OCI-M2 (cell line): Measurements from ENCODE around the gene IGSF9.

ENCODE experiments used
- DNase-seq: peaks from one replicate; lab custom pipeline; 2025; ENCODE audit not compliant: unreplicated experiment; lab: John Stamatoyannopoulos, UW

The IGSF9 gene

DNA sequence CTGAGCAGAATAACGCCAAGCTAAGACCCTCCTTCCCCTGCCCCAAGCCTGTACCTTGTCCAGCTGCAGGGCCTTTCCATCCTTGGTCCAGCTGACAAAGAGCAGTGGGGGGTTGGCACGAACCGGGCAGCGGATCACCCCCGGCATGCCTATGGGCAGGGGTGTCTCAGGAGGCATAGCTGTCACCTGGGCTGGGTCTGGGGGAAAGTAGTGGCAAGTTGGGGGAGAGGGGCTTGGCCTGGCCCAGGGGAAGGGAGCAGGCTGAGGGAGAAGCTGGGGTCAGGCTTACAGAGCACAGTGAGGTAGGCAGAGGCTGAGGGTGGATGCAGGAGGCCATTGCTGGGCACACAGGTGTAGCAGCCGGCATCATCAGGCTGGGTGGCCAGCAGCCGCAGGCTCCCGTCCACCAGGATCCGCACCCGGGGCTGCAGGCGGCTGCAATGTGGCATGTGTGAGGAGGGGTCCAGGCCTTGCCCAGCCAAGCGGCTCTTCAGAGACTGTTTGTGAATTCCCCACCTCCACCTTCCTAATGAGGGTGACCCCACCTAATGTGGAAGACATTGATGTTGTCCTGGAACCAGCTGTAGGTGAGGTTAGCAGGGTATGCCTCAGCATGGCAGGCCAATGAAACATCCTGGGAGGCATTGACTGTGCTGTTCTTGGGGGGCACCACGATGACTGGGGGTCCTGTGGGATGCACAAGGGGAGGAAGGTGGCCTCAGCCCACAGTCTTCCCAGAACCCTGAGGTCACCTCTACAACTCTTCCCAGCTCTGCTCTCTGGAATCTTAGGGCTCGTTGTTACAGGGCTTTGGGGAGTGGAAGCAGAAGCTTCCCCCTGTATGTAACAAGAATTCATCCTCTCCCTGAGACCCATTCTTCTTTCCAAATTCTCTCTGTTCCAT lies 11.0 kb downstream of the IGSF9 start:
- no peak for DNase-seq

GRCh38 chr1:159933347-159933746 lies 12.1 kb downstream of the IGSF9 start:
- DNase-seq: no peak

- no peak for DNase-seq
Observed at GRCh38 chr1:159932296-159933285, 12.8 kb downstream of the IGSF9 start.

DNA sequence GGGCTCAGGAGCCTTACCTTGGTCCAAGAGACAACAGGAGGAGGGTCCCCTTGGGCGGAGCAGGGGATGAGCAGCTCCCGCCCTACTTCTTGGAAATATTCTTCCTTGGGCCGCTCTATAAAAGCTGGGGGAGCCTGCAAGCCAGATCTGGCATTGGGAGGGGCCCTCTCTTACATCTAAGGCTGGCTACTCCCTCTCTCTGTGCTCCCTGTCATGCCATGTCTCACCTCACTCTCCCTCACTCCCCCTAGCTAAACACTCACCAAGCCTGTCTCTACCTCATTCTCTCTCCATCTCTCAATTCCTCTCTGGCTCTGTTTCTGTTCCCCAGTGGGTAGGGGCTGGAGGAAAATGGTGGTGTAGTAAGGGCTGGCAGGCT lies 13.6 kb downstream of the IGSF9 start:
- no peak for DNase-seq

DNA sequence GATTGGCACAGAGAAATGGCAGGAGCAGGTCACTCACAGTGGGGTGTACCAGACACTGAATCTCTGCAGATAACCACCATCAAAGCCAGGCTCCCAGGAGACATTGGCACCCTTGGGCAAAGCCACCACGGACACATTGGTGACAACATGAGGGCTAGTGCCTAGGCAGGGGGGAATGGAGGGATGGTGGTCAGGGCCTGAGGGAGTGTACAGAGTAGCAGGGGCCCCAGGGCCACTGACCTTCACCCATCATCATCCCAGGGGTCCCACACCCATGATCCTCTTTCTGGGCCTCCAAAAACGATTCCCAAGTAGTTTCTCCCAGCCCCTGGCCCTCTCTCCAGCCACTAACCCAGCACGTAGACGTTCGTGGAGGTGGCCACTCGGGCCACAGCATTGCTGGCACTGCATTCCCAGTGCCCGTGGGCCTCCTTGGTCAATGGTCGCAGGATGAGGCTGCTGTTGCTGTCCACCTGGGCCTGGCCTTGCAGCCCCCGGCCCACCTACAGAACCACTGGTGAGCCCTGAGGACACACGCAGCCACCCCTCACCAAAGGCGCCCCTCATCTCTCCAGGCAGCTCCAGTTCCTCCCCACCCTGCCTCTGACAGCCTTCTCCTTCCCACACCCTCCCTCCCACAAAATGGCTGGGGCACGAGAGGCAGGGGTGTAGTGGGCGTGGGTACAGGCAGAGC lies 14.2 kb downstream of the IGSF9 start:
- DNase-seq: no peak

DNA sequence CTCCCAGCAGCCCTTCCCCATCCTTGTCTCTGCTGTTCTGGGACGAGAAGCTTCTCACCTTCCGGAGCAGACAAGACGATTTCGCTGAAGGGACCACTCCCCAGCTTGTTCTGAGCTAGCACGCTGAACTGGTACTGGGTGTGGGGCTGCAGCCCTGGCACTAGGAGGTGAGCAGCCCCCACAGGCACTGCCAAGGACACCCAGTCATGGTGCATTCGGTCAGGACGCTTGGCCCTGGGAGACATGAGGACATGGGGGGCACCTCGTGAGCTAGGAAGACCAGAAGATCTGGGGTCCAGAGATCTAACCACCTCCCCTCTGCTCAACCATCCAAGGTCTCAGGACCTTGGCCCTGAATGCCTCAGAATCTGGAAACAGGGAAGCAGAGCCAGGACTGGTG lies 14.8 kb downstream of the IGSF9 start:
- no peak for DNase-seq

- no peak for DNase-seq
Observed at GRCh38 chr1:159930216-159930615, 15.2 kb downstream of the IGSF9 start.

DNA sequence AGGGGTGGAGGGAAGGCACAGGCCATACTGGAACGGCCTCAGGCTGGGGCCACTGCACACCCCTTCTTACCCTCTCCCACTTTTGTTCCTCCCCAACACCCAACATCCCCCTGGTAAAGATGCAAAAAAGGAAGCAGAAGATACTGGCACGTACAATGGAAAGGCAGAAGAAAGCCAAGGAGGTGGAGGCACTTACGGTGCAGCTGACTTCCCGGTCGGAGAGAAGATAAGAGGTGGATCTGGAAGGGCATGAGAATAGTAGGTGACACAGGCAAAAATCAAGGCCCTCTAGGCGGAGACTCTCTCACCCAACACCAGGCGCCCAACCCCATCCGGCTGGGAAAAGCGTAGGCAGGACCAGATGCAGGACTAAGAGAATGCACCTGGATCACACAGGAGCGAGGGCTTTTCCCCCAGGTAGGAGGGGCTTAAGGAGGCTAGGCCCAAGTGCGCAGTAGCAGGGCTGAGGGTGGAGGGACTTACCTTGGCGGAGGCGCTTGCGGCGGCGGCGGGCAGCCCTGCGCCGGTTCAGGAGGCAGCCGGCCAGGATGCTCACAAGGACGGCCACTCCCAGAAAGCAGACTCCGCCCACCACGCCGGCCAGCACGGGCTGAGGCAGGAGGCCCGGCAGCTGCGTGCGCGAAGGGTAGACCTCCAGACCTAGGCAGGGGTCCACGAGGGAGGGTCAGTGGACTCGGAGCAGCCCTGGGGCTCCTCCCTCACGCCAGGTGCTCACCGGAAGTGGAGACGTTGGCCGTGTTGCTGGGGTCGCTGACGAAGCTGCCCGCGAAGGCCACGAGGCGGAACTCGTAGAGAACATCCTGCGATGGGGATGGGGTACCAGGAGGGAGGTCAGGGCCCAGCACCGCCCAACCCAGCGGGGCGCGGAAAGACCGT lies 16.0 kb downstream of the IGSF9 start:
- DNase-seq: no peak

- no peak for DNase-seq
Observed at GRCh38 chr1:159928491-159929050, 16.8 kb downstream of the IGSF9 start.

DNA sequence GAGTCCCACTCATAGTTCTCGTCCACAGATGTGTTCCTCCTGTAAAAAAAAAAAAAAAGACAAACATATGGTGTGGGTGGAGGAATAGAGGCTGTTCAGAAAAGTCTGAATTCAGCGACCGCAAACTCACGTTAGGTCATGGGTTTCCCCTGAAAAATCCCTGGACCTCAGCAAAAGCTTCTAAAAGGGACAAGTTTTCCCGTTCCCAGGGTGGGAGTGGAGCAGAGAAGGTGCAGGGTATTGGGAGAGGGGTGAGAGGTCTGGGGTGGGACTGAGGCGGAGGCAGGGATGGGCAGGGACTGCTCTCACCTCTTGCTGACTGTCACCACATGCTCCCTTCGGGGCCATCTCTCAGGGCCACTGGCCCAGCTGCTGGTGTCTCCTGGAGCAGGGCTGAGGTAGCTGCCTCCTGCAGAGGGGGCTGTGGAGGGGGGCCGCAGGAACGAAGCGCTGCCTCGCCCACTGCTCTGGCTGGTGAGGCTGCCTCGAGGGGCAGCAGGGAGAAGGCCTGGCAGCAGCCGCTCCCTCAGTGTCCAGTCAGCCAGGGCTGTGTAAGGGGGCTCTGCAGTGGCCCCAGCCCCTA lies 17.5 kb downstream of the IGSF9 start:
- no peak for DNase-seq

DNA sequence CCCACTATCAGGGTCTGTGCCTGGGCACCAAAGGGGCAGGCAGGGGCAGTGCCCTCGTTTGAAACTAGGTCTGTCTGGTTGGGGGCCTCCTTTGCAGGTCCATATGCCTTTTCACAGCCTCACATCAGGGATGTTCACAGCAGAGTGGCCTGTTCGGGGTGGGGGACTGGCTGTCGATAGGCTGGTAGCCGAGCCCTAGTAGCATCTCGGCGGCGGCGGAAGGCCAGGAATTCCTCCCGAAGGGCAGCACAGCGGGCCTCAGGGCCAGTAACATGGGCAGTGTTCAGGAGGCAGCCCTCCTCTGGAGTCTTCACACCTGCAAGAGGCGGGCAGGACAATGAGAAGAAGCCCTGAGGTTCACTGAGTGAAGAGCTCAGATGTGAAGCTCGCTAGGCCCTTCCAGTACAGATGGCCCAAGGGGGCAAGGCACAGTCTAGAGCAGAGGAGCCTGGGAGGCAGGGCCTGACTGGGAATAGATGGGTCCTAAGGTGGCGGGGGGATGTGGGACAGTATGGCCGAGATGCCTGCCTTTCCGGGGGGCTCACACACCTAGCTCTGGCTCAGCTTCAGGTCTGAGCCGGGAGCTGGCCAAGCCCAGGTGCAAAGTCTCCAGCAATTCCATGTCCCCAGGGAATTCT lies 18.1 kb downstream of the IGSF9 start:
- no peak for DNase-seq

DNA sequence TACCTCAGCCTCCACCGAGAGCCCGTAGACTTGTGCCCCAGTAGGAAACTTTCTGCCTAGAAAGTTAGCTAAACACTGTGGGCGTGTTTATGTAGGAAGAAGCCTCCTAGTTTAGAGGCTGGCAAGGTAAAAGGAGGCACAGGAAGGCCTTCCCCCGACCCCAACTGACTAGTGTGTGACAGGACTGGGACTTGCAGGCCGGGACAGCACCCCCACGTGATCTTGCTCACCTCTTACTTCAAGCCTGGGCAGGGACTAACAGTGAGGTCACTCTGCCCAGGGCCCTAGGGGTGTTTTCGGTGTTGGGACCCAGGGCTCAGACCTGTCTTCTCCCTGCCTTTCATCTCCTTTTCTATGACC lies 19.7 kb downstream of the IGSF9 start:
- DNase-seq: no peak

GRCh38 chr1:159924791-159925718 lies 20.4 kb downstream of the IGSF9 start, which contains the start of gene TAGLN2:
Gene TAGLN2 (minus strand): TSS chr1:159925507. CDS start chr1:159920509, 4,998 bp downstream.
- DNase-seq: no peak

DNA sequence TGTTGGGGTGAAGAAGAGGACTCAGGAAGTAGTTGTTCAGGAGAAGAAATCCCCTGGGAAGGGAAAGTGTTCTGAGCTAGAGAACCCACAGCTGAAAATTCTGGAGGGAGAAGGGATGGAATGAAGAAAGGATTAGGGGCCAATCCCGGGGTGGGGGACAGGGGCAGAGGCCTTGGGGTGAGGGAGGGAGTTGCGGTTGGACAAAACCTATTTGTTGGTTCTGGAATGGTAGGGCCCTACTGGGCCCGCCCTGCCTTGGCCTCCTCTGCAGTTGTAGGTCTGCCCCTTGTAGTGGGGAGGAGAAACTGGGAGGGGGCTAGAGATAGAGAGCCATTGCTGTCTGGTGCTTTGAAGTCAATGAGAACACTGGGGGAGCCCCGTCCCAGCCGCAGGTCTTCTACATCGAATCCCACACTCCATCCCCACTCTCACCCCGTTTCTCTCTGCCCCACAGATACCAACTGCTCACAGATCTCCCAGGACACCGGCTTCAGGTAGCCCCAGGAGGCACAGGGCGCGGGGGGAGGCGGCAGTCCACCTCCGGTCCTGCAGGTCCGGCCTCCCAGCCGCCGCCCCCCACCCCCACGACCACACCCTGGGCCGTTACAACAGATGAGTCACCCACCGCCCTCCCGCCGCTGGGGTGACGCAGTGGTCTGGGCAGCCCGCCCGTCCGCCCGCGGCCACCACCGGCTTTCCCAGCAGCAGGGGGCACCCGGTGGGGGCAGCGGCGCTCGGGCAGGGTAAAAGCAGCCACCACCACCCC lies 21.2 kb downstream of the IGSF9 start:
- no peak for DNase-seq

- DNase-seq: no peak
Observed at GRCh38 chr1:159923203-159924024, 22.0 kb downstream of the IGSF9 start.

DNA sequence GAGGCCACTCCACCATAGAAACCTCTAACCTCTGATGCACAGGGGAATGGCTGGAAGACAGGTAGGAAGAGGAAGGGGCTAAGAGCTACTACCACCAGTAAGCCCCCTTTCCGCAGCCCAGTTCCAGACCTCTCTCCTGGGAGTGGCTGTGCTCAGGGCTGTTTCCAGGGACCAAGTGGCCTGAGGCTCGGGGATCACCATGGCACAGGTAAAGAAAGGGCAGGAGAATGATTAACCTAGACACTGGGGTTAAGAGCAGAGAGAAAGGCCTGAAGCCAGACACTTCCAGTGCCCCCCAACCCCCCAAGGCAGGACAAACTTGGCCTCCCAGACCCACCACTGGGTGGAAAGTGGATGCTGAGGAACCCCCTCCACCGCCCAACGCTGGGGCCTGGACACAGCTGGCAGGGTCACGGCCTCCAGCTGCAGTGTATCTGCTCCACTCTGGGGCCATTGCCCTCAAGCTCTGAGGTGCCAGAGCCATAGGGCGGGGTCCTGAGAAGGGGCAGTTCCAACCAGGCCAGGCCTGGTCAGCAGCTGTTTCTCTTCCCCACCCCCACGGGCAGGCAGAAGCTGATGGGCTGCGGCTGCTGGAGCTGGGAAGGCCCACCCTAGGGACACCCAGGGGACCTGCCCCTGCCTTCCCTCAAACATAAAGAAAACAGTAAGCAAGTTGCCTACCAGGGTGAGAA lies 22.8 kb downstream of the IGSF9 start:
- DNase-seq: no peak
